Muscle of leg (tissue), 11 donors: Measurements from ENCODE around the gene RECQL5. TPM values are rescaled to one million over a fixed set of nuclear protein-coding genes. Genes with fewer than 3 reads are reported as not detected.
A peak's percentile ranks its signal among the peaks of the same experiment; 100 is the strongest.

ENCODE experiments used
- DNase-seq: peaks from one replicate; pipeline ENCODE4 v3.0.0; 2013
- H3K27ac ChIP-seq: one replicate; pipeline ENCODE4 v1.5.1; 2013; ENCODE audit warnings: mild to moderate bottlenecking, low read length, control low read depth
- H3K27me3 ChIP-seq: one replicate; pipeline ENCODE4 v1.6.1; 2013; ENCODE audit warnings: low read length; ENCODE audit not compliant: control insufficient read depth, insufficient read depth
- H3K36me3 ChIP-seq: one replicate; pipeline ENCODE4 v1.6.1; 2013; ENCODE audit warnings: low read length; ENCODE audit not compliant: control insufficient read depth, insufficient read depth
- H3K4me1 ChIP-seq: one replicate; pipeline ENCODE4 v1.6.1; 2013; ENCODE audit warnings: low read length; ENCODE audit not compliant: control insufficient read depth, insufficient read depth
- H3K4me3 ChIP-seq: one replicate; pipeline ENCODE4 v1.5.1; 2013; ENCODE audit warnings: low read length, control low read depth
- H3K9me3 ChIP-seq: replicated peaks from 2 replicates; pipeline ENCODE4 v1.6.1; 2013; ENCODE audit warnings: low read depth, low read length; ENCODE audit not compliant: control insufficient read depth
- WGBS: methylation state at CpG from one replicate; pipeline ENCODE4 v1.1.5; 2013; ENCODE audit warnings: missing lambda C conversion rate; ENCODE audit not compliant: insufficient coverage; 5-methylcytosine and 5-hydroxymethylcytosine counted together
- polyA plus RNA-seq, 8 donors: library from polyadenylated mRNA; unstranded; fragments of 120-200 nt; gene quantifications; one replicate each; pipeline versions ENCODE4 v1.2.1 to v1.2.3, GENCODE V29; 2013; ENCODE audit warnings: inconsistent platforms in 1 of 8, low replicate concordance in 1 of 8; ENCODE audit not compliant: insufficient read length in 8 of 8, insufficient read depth in 1 of 8
- total RNA-seq: library from RNA; stranded (reverse); fragments of 120-200 nt; gene quantifications from one replicate; pipeline ENCODE4 v1.2.4, GENCODE V29; 2013

Gene RECQL5
- total and polyA plus RNA-seq, 9 donors = 12.0 to 20.8 (median 15.9) TPM

GRCh38 chr17:75636381-75637142, 30.4 kb downstream of the RECQL5 start:
- WGBS = 79% methylated on average over 19 of the region's 19 CpGs
- peak overlapping the region; percentile 97 for H3K27ac ChIP-seq
- peak; percentile 37 for DNase-seq

DNA sequence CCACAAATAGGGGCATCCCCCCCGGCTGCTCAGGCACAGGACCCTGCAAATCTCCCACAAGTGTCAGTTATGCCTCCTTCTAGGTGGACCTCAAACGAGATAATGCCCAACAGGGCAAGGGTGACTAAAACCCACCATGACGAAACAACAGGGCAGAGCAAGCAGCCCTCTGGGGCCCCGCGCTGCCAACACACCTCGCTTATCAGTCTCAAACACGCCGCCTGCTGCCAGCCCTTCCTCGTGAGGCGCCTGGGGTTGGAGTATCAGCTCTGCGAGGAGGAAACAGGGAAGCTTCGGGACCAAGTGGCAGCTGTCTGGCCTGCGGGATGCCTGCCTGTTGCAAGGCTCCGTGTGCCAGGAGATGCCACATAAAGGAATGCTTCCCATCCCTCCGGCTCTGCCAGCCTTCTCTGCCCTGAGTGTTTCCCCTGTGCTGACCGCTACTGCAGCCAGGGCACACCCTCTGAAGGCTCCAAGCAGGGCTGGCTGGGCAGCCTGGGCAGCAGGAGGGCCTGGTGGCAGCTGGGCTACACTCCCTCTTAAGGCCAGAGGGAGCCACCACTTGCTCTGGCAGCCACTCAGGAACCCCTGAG, 31.2 kb downstream of the RECQL5 start:
- H3K27ac ChIP-seq = peak overlapping the region; percentile 97
- peaks cover 66% of the 10 kb centered on the region for H3K4me1 ChIP-seq
- H3K4me3 ChIP-seq = no peak overlapping the region
- H3K9me3 ChIP-seq = no peaks in the 10 kb centered on the region
- WGBS = 83% methylated on average over 16 of the region's 16 CpGs
- DNase-seq = peak; percentile 45
- peaks cover 18% of the 10 kb centered on the region for H3K36me3 ChIP-seq
- peaks cover 2% of the 10 kb centered on the region for H3K27me3 ChIP-seq

More at GRCh38 chr17:75636381-75637142, 30.4 kb downstream of the RECQL5 start:
- Histone ChIP-seq H3K4me3 (no peak overlapping the region), H3K4me1 (peaks cover 66% of the 10 kb centered on the region), H3K27me3 (peaks cover 2% of the 10 kb centered on the region), H3K9me3 (no peaks in the 10 kb centered on the region), H3K36me3 (peaks cover 17% of the 10 kb centered on the region)

- H3K9me3 ChIP-seq = no peaks in the 10 kb centered on the region
- 74% methylated on average over 18 of the region's 20 CpGs for WGBS
- H3K27ac ChIP-seq = peak overlapping the region; percentile 97
- H3K27me3 ChIP-seq = peaks cover 2% of the 10 kb centered on the region
- peak; percentile 8 for DNase-seq
- peak overlapping the region; percentile 34 for H3K4me3 ChIP-seq
- H3K36me3 ChIP-seq = peaks cover 24% of the 10 kb centered on the region
- peaks cover 66% of the 10 kb centered on the region for H3K4me1 ChIP-seq
These were observed 32.0 kb downstream of the RECQL5 start for GRCh38 chr17:75634754-75635609.

DNA sequence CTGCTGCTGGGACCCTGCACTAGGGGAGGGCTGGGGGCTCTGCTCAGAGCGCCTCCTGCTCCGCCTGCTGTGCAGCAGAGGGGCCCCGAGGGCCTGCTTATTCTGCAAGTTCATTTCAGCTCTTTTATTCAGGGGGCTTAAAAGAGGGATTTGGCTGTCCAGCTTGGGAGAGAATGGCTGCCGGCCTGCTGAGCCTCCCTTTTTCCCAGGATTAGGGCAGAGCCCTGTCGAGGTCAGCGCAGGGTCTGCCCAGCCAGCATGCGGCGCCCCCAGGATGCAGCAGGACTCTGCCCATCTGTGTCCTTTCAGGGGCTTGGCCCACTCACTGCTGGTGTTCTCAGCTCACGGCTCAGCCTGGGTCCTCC, 32.6 kb downstream of the RECQL5 start:
- H3K9me3 ChIP-seq = no peaks in the 10 kb centered on the region
- peaks cover 30% of the 10 kb centered on the region for H3K36me3 ChIP-seq
- 32% methylated on average over 9 of the region's 9 CpGs for WGBS
- H3K4me3 ChIP-seq = peak overlapping the region; percentile 34
- peaks cover 65% of the 10 kb centered on the region for H3K4me1 ChIP-seq
- peak overlapping the region; percentile 97 for H3K27ac ChIP-seq
- H3K27me3 ChIP-seq = peaks cover 2% of the 10 kb centered on the region
- no peak for DNase-seq

DNA sequence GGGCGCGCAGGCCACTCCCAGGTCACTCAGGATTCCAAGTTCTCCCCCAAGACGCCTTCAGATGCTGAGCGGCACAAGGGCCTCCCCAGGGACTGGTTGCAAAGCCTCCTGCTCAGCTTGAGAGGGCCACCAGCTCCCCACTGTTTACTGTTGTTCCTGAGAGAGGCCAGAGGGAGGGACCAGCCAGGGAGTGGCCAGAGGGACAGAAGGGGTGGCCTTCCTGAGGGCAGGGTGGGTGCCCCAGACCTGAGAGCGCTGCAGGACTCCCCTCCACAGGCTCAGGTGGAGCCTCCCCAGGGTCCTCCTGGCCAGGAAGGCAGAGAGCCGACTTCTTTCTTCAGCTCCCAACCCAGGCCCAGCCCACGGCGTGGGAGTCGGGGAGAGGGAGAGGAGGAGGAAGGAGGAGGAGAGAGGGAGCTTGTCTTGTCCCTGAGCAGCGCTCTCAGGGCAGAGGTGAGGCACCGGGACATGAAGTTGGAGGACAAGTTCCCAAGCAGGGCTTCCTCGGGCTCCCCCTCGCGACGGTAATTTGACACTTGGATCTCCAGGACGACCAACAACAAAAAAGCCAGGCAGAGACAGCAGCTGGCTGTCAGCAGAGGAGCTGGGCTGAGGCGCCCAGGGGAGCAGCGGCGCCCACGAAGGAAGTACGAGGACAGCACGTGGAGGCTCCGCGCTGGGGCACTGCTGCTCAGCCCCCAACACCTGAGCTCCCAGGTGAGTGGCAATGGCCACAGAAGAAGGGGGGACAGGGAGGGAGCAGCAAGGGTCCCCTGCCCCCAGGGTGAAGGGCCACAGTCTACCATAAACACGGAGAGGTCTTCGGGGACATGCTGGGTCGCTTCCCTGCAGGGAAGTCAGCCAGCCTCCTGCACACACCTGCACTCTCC, 33.2 kb downstream of the RECQL5 start:
- Histone ChIP-seq H3K36me3 (peaks cover 31% of the 10 kb centered on the region), H3K27ac (peak overlapping the region; percentile 97), H3K4me3 (peak overlapping the region; percentile 34), H3K27me3 (peaks cover 2% of the 10 kb centered on the region), H3K4me1 (peaks cover 59% of the 10 kb centered on the region), H3K9me3 (no peaks in the 10 kb centered on the region)
- 2% methylated on average over 22 of the region's 27 CpGs for WGBS
- peak; percentile 98 for DNase-seq

GRCh38 chr17:75632863-75633485, 34.0 kb downstream of the RECQL5 start, which contains the start of gene SMIM5:
SMIM5 (plus strand) TSS chr17:75633434; CDS start chr17:75640202, 6,768 bp downstream.
- DNase-seq = peak; percentile 88
- Histone ChIP-seq H3K9me3 (no peaks in the 10 kb centered on the region), H3K4me3 (peak within 1 kb of the TSS; percentile 34), H3K27me3 (peaks cover 2% of the 10 kb centered on the region), H3K36me3 (peaks cover 33% of the 10 kb centered on the region), H3K4me1 (peaks cover 58% of the 10 kb centered on the region), H3K27ac (peak within 1 kb of the TSS; percentile 97)
- WGBS = 7% methylated on average over 18 of the region's 19 CpGs

- Histone ChIP-seq H3K36me3 (peaks cover 34% of the 10 kb centered on the region), H3K4me3 (no peak overlapping the region), H3K4me1 (peaks cover 54% of the 10 kb centered on the region)
These were observed 34.5 kb downstream of the RECQL5 start for GRCh38 chr17:75632428-75632827.

DNA sequence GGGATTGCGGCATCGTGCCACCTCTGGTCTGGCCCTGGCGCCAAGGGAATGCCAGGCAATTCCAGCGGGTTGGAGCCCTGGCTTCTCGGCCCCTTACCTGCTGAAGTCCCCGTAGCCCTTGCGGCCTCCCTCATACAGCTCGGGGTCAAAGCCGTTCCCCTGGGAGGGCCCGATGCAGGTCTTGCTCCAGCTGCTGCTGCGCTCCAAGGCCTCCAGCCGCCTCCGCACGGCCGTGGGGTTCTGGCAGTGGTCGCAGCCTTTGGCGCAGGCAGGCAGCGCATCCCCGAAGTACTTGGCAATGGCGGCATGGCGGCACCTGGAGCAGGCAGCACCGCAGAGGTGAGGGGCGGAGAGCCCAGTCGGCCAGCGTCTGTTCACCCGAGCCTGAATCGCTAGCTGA, 35.6 kb downstream of the RECQL5 start:
- 92% methylated on average over 27 of the region's 27 CpGs for WGBS
- no peak for DNase-seq
- no peak overlapping the region for H3K27ac ChIP-seq
- H3K27me3 ChIP-seq = peaks cover 2% of the 10 kb centered on the region
- no peaks in the 10 kb centered on the region for H3K9me3 ChIP-seq
- no peak overlapping the region for H3K4me3 ChIP-seq
- H3K36me3 ChIP-seq = peaks cover 43% of the 10 kb centered on the region
- peaks cover 46% of the 10 kb centered on the region for H3K4me1 ChIP-seq

More at GRCh38 chr17:75632428-75632827, 34.5 kb downstream of the RECQL5 start:
- Histone ChIP-seq H3K9me3 (no peaks in the 10 kb centered on the region), H3K27ac (peak overlapping the region; percentile 97), H3K27me3 (peaks cover 2% of the 10 kb centered on the region)
- WGBS = 80% methylated on average over 12 of the region's 12 CpGs
- DNase-seq = no peak
